Thyroid gland (tissue), 4 donors: ENCODE measurements around the gene NFE2.

ENCODE experiments used
- POLR2A ChIP-seq, 2 donors: fragments of 450-650 bp; IDR thresholded peaks; one replicate each; pipeline ENCODE4 v1.6.1; 2017; ENCODE audit warnings: antibody characterized with exemption in 2 of 2, mild to moderate bottlenecking in 2 of 2, moderate library complexity in 1 of 2
- TF ChIP-seq, protein P1 (sequence below), 6 experiments: fragments of 200-600 bp in 3 of 6; fragments of 450-650 bp in 3 of 6; sonication (generic) in 3 of 6; IDR thresholded peaks; one replicate each; pipeline ENCODE4 v1.5.1; 2016 to 2019; ENCODE audit warnings: antibody characterized with exemption in 6 of 6, mild to moderate bottlenecking in 2 of 6, inconsistent platforms in 1 of 6, moderate library complexity in 1 of 6

GRCh38 chr12:54246011-54246641 lies 54.7 kb downstream of the NFE2 start:
- TF ChIP-seq, protein P1, sequence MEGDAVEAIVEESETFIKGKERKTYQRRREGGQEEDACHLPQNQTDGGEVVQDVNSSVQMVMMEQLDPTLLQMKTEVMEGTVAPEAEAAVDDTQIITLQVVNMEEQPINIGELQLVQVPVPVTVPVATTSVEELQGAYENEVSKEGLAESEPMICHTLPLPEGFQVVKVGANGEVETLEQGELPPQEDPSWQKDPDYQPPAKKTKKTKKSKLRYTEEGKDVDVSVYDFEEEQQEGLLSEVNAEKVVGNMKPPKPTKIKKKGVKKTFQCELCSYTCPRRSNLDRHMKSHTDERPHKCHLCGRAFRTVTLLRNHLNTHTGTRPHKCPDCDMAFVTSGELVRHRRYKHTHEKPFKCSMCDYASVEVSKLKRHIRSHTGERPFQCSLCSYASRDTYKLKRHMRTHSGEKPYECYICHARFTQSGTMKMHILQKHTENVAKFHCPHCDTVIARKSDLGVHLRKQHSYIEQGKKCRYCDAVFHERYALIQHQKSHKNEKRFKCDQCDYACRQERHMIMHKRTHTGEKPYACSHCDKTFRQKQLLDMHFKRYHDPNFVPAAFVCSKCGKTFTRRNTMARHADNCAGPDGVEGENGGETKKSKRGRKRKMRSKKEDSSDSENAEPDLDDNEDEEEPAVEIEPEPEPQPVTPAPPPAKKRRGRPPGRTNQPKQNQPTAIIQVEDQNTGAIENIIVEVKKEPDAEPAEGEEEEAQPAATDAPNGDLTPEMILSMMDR (IDR thresholded peaks at IDR 0.05): no peak
- no peak for TF ChIP-seq POLR2A (IDR thresholded peaks at IDR 0.05)
